ENCODE data around the gene BRCA2. TPM values are rescaled to one million over a fixed set of nuclear protein-coding genes. Genes with fewer than 3 reads are reported as not detected.

Gene BRCA2
- total RNA-seq, 1 experiment from 2014 or later: 11.9 TPM

DNA sequence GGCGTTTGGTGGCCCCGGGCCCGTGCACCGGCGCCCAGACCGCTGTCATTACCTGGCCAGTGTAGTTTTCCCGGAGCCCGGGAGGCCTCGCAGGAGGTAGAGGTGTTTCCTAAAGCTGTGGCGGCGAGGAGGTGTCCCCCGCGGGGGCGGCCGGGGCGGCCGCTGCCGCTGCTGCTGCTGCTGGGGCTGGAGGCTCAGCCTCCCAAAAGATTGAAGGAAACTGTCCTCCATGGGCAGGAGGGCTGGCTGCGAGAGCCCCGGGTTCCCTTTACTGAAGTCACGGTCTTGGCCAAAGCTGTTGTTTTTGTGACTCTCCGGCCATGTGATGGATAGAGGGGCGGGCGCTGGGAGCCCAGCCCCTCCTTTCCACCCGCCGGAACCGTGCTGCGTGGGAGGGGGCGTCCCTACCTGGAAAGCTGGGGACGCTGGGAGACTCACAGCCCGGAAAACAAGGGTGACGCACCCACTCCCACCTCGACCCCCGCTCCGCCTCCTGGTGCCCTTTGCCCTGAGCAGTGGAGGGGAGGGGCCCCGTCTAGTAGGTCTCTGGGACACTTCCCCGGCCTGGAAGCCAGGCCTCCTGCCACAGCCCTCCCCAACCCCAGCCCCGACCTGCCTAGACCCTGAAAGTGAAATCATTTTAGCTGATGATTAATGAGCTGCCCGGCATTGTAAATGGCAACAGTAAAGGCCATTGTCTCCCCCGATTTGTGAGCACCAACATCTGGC lies 112.7 kb downstream of the BRCA2 start, which contains the start of gene N4BP2L1:
TSS of gene N4BP2L1 (minus strand) at position 279 of the 729 bp plus-strand sequence. CDS start at position 231, 48 bp downstream.
- peaks cover 9% of the 10 kb centered on the region for H3K4me1 Mint-ChIP-seq (ENCODE audit: insufficient read depth, unreplicated experiment)
- no peaks in the 10 kb centered on the region for H3K27me3 Mint-ChIP-seq (ENCODE audit: insufficient read depth, unreplicated experiment)
- no TSS peak for BruUV-seq (replicated peaks)
- intact Hi-C loops (cut with micrococcal nuclease): no loop called here
- ChIA-PET CTCF (no interaction called here), POLR2A (interaction anchor here (0.6 to 0.8 kb wide), 2 partner anchors 13 to 151 kb away, joined by 3 to 5 read pairs; no protein-coding TSS in a partner anchor)
- peak within 1 kb of the TSS; percentile 66 for H3K4me3 Mint-ChIP-seq (ENCODE audit: unreplicated experiment)
- TF ChIP-seq, protein P1, sequence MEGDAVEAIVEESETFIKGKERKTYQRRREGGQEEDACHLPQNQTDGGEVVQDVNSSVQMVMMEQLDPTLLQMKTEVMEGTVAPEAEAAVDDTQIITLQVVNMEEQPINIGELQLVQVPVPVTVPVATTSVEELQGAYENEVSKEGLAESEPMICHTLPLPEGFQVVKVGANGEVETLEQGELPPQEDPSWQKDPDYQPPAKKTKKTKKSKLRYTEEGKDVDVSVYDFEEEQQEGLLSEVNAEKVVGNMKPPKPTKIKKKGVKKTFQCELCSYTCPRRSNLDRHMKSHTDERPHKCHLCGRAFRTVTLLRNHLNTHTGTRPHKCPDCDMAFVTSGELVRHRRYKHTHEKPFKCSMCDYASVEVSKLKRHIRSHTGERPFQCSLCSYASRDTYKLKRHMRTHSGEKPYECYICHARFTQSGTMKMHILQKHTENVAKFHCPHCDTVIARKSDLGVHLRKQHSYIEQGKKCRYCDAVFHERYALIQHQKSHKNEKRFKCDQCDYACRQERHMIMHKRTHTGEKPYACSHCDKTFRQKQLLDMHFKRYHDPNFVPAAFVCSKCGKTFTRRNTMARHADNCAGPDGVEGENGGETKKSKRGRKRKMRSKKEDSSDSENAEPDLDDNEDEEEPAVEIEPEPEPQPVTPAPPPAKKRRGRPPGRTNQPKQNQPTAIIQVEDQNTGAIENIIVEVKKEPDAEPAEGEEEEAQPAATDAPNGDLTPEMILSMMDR (IDR thresholded peaks at IDR 0.05; ENCODE audit: unreplicated experiment): no peak
- peak; percentile 40 for DNase-seq (ENCODE audit: unreplicated experiment)
- peak within 1 kb of the TSS; percentile 74 for H3K27ac Mint-ChIP-seq (ENCODE audit: low read depth, unreplicated experiment)
- no peaks in the 10 kb centered on the region for H3K9me3 Mint-ChIP-seq (ENCODE audit: unreplicated experiment)
- peaks cover 49% of the 10 kb centered on the region for H3K36me3 Mint-ChIP-seq (ENCODE audit: insufficient read depth, unreplicated experiment)

DNA sequence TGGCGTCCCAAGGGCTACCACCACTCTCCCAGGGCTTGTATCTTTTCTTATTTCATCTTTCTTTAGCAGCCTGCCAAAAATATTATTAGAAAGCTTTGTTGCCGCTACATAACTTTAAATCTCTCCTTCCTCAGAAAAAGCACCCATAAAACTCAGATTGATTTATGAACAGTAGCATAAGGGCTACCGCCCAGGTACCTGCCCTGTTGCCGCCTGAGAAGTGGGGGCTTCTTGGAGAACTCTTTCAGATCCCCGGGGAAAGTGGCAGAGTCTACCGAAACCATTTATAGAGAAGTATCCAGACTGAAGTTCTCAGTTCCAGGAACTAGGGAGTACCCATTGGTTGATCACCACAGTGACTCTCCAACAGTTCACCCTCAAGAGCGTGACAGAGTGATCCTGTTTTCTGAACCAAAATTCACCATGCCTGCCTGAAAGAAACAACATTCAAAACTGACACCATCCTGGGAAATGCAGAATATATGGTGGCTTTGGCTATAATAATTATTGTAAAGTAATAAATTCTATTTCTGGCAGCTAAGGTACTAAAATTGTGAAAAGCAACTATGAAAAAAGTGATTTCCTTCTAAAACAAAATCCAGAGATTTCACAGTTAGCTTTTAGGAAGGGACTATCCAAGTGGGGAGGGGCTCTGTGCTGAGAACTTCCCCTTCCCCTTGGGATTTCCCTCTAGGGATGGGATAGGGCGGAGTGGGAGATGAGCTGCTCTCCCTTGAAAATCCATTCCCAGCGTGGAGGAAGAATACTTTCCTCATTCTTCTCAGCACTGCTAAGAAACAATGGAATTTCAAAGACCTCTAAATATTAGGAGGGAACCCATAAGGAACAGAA lies 113.5 kb downstream of the BRCA2 start:
- Mint-ChIP-seq H3K4me1 (ENCODE audit: insufficient read depth, unreplicated experiment) (peaks cover 9% of the 10 kb centered on the region), H3K9me3 (ENCODE audit: unreplicated experiment) (no peaks in the 10 kb centered on the region), H3K4me3 (ENCODE audit: unreplicated experiment) (peak overlapping the region; percentile 66), H3K27ac (ENCODE audit: low read depth, unreplicated experiment) (no peak overlapping the region), H3K27me3 (ENCODE audit: insufficient read depth, unreplicated experiment) (no peaks in the 10 kb centered on the region), H3K36me3 (ENCODE audit: insufficient read depth, unreplicated experiment) (peaks cover 44% of the 10 kb centered on the region)
- TF ChIP-seq, protein P1 (IDR thresholded peaks at IDR 0.05; ENCODE audit: unreplicated experiment): no peak
- no TSS peak for BruUV-seq (replicated peaks)
- ChIA-PET POLR2A (interaction anchor here (0.6 to 1.4 kb wide), 2 partner anchors 110 to 151 kb away, joined by 3 to 5 read pairs; no protein-coding TSS in a partner anchor), CTCF (no interaction called here)
- DNase-seq (ENCODE audit: unreplicated experiment): no peak
- intact Hi-C loops (cut with micrococcal nuclease): no loop called here

DNA sequence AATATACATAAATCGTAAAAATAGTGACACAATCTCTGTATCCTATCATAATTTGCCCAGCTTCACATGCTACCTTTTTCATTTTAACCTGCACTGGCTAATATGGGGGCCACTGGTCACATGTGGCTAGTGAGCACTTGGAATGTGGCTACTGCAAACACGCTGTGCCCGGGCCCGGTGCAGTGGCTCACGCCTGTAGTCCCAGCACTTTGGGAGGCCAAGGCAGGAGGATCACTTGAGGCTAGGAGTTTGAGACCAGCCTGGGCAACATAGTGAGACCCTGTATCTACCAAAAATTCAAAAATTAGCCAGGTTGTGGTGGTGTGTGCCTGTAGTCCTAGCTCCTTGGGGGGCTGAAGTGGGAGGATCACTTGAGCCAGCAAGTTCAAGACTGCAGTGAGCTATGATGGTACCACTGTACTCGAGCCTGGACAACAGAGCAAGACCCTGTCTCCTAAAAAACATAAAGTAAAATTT lies 114.2 kb downstream of the BRCA2 start:
- ChIA-PET CTCF (no interaction called here), POLR2A (interaction anchor here (1.4 kb wide), 1 partner anchor 110 kb away, joined by 3 read pairs; no protein-coding TSS in a partner anchor)
- H3K4me1 Mint-ChIP-seq (ENCODE audit: insufficient read depth, unreplicated experiment): peaks cover 9% of the 10 kb centered on the region
- H3K27me3 Mint-ChIP-seq (ENCODE audit: insufficient read depth, unreplicated experiment): no peaks in the 10 kb centered on the region
- intact Hi-C loops (cut with micrococcal nuclease): no loop called here
- BruUV-seq (replicated peaks): no TSS peak
- TF ChIP-seq, protein P1 (IDR thresholded peaks at IDR 0.05; ENCODE audit: unreplicated experiment): no peak
- H3K36me3 Mint-ChIP-seq (ENCODE audit: insufficient read depth, unreplicated experiment): peaks cover 43% of the 10 kb centered on the region
- no peak for DNase-seq (ENCODE audit: unreplicated experiment)
- H3K9me3 Mint-ChIP-seq (ENCODE audit: unreplicated experiment): no peaks in the 10 kb centered on the region
- H3K27ac Mint-ChIP-seq (ENCODE audit: low read depth, unreplicated experiment): no peak overlapping the region
- H3K4me3 Mint-ChIP-seq (ENCODE audit: unreplicated experiment): no peak overlapping the region

All from MCF 10A (cell line).